ENCODE measurements around the gene PPM1E. TPM values are rescaled to one million over a fixed set of nuclear protein-coding genes. Genes with fewer than 3 reads are reported as not detected.

PPM1E gene
- total RNA-seq, 2 donors from 2014 or later, result 4.1 to 7.8 TPM

DNA sequence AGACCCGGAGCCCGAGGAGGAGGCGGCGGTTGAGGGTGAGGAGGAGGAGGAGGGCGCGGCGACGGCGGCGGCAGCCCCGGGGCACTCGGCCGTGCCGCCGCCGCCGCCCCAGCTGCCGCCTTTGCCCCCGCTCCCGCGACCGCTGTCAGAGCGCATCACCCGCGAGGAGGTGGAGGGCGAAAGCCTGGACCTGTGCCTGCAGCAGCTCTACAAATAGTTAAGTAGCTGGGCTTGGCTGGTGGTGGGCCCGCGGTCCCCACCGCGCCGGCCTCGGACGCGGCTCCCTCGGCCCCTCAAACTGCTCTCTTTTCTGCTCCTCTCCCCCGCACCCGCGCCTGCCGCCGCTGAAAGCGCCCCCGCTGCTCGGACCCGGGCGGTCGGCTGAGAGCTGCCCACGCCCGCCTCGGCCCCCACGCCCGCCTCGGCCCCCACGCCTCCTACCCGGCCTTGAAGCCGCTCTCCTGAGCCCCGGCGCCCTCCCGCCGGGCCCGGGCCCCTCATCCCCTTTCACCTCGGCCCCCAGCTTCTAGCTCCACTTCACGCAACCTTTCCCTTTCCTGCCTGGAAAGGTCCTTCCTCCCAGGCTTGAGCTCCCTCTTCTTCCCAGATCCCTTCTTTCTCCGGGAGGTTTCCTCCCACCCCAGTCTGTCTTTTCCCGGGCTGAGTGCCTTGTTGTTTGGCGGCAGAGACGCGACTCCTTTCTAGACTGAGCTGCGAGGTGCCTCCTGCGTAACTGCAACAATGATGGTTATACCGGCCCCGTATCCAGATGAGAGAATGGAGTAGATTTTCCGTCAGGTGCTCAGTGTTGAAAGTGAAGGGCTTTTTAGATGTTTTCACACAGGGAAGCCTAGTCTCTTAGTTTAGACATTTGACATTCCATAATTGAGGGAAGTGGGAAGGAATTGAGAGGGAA is 850 bp downstream of the PPM1E start:
- no peaks in the 10 kb centered on the region for H3K9me3 ChIP-seq
- H3K4me1 ChIP-seq (replicated peaks), result no peaks in the 10 kb centered on the region
- 1% methylated on average over 42 of the region's 72 CpGs for WGBS
- H3K36me3 ChIP-seq, result no peaks in the 10 kb centered on the region
- H3K27ac ChIP-seq, result peak overlapping the region in 1 of 2 donors; percentile 52
- DNase-seq (ENCODE audit: low spot score), result no peak
- intact Hi-C loops (cut with DNase I), result no loop called here
- H3K4me3 ChIP-seq, result peak overlapping the region; percentile 60
- TF ChIP-seq POLR2AphosphoS5 (IDR thresholded peaks at IDR 0.05) (no peak), CTCF (IDR thresholded peaks at IDR 0.05) (no peak)
- H3K27me3 ChIP-seq (replicated peaks; ENCODE audit: insufficient read depth), result no peaks in the 10 kb centered on the region

DNA sequence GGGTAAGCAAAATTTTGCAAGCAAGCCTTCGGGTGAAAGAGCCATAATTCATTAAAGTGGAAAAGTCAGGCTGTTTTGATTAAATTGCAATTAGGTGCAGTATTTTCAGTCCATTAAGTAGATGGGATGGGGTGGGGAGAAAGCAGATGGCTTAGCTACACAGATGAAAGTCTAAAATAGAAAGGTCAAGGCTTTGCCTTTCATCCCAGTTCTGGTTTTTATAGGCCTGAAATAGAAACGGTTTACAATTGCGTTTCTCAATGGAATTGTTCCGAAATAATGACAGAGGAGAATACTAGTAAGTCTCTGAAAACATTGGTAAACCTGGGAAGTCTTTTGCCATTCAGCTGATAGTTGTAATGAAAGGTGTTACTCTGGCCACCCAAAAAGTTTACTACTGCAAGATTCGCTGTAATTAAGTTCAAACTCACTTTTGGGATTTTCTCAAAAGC is 1.5 kb downstream of the PPM1E start:
- intact Hi-C loops (cut with DNase I), result no loop called here
- WGBS, result 37% methylated on average over 5 of the region's 5 CpGs
- DNase-seq (ENCODE audit: low spot score), result no peak
- H3K27me3 ChIP-seq (replicated peaks; ENCODE audit: insufficient read depth), result no peaks in the 10 kb centered on the region
- H3K4me3 ChIP-seq, result peak overlapping the region; percentile 60
- no peaks in the 10 kb centered on the region for H3K9me3 ChIP-seq
- H3K4me1 ChIP-seq (replicated peaks), result no peaks in the 10 kb centered on the region
- no peaks in the 10 kb centered on the region for H3K36me3 ChIP-seq
- H3K27ac ChIP-seq, result no peak overlapping the region
- TF ChIP-seq POLR2AphosphoS5 (IDR thresholded peaks at IDR 0.05), result no peak
- no peak for TF ChIP-seq CTCF (IDR thresholded peaks at IDR 0.05)
- TF ChIP-seq POLR2A (IDR thresholded peaks at IDR 0.05), result no peak

DNA sequence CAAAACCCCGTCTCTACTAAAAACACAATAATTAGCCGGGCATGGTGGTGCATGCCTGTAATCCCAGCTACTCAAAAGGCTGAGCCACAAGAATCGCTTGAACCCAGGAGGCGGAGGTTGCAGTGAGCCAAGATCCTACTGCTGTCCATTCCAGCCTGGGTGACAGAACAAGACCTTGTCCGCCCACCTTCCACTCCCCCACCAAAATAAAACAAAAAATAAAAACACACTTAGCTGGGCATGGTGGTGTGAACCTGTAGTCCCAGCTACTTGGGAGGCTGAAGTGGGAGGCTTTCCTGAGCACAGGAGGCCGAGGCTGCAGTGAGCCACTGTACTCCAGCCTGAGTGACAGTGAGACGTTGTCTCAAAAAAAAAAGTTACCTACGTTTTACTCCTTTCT is 3.2 kb downstream of the PPM1E start:
- TF ChIP-seq CTCF (IDR thresholded peaks at IDR 0.05), result no peak
- no peak for TF ChIP-seq POLR2AphosphoS5 (IDR thresholded peaks at IDR 0.05)
- TF ChIP-seq POLR2A (IDR thresholded peaks at IDR 0.05), result no peak
- no peak for DNase-seq (ENCODE audit: low spot score)
- Histone ChIP-seq H3K9me3 (no peaks in the 10 kb centered on the region), H3K27ac (no peak overlapping the region), H3K4me1 (replicated peaks) (no peaks in the 10 kb centered on the region), H3K4me3 (no peak overlapping the region), H3K36me3 (no peaks in the 10 kb centered on the region), H3K27me3 (replicated peaks; ENCODE audit: insufficient read depth) (no peaks in the 10 kb centered on the region)
- intact Hi-C loops (cut with DNase I), result no loop called here
- WGBS, result 84% methylated on average over 8 of the region's 8 CpGs

DNA sequence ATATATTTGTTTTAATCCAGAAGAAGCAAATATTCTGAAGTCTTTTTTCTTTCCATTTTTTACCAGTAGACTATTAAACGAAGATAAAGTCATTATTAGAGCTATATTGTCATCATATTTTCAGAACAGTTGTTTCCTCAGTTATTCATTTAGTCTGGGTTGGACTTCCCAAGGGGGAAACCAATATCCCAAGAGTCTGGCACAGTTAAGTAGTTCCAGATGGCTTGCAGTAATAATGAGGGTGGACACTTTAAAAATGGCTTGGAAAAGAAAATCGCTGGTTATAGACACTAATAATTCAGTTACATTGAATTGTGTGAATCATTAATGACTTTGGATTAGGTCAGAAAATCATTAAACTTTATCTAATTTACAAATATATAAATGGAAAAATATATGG is 3.9 kb downstream of the PPM1E start:
- DNase-seq (ENCODE audit: low spot score), result no peak
- intact Hi-C loops (cut with DNase I), result no loop called here
- Histone ChIP-seq H3K4me1 (replicated peaks) (no peaks in the 10 kb centered on the region), H3K4me3 (no peak overlapping the region), H3K27me3 (replicated peaks; ENCODE audit: insufficient read depth) (no peaks in the 10 kb centered on the region), H3K36me3 (no peaks in the 10 kb centered on the region), H3K9me3 (no peaks in the 10 kb centered on the region), H3K27ac (no peak overlapping the region)
- TF ChIP-seq POLR2AphosphoS5 (IDR thresholded peaks at IDR 0.05) (no peak), POLR2A (IDR thresholded peaks at IDR 0.05) (no peak), CTCF (IDR thresholded peaks at IDR 0.05) (no peak)
- WGBS, result 69% methylated on average over 2 of the region's 2 CpGs

GRCh38 chr17:58760248-58760647 is 4.6 kb downstream of the PPM1E start:
- Histone ChIP-seq H3K9me3 (no peaks in the 10 kb centered on the region), H3K4me3 (no peak overlapping the region), H3K36me3 (no peaks in the 10 kb centered on the region), H3K4me1 (replicated peaks) (no peaks in the 10 kb centered on the region), H3K27me3 (replicated peaks; ENCODE audit: insufficient read depth) (no peaks in the 10 kb centered on the region), H3K27ac (no peak overlapping the region)
- intact Hi-C loops (cut with DNase I), result no loop called here
- DNase-seq (ENCODE audit: low spot score), result no peak
- WGBS, result 41% methylated on average over 2 of the region's 2 CpGs
- no peak for TF ChIP-seq CTCF (IDR thresholded peaks at IDR 0.05)
- TF ChIP-seq POLR2AphosphoS5 (IDR thresholded peaks at IDR 0.05), result no peak
- TF ChIP-seq POLR2A (IDR thresholded peaks at IDR 0.05), result no peak

Measured in prostate gland (tissue), 2 donors.